NCI-H1930 (cell line): ENCODE data around the gene TRIM38.
"Not testable (repeated sequence)": the region's sequence is repeated elsewhere in the genome, so short reads cannot be mapped to it uniquely, and the experiment has no call there.

ENCODE experiments used
- DNase-seq, 2 experiments: peaks; one replicate each; lab custom pipeline; 2025; lab: John Stamatoyannopoulos, UW

Gene TRIM38

GRCh38 chr6:25942561-25943147 lies 19.9 kb upstream of the TRIM38 start:
- peak; percentile 24 to 28 for DNase-seq

- no peak for DNase-seq
Measured at GRCh38 chr6:25943887-25944286, 18.7 kb upstream of the TRIM38 start.

- DNase-seq = no peak
Measured at GRCh38 chr6:25944688-25945574, 17.7 kb upstream of the TRIM38 start.

GRCh38 chr6:25945738-25946137 lies 16.9 kb upstream of the TRIM38 start:
- not testable (repeated sequence) for DNase-seq

- no peak for DNase-seq
Measured at GRCh38 chr6:25946631-25947030, 16.0 kb upstream of the TRIM38 start.

GRCh38 chr6:25947492-25947891 lies 15.1 kb upstream of the TRIM38 start:
- not testable (repeated sequence) for DNase-seq

- no peak for DNase-seq
Measured at GRCh38 chr6:25949695-25950094, 12.9 kb upstream of the TRIM38 start.

GRCh38 chr6:25950297-25950696 lies 12.3 kb upstream of the TRIM38 start:
- no peak for DNase-seq

- DNase-seq = no peak
Measured at GRCh38 chr6:25951296-25952032, 11.1 kb upstream of the TRIM38 start.

- no peak for DNase-seq
Measured at GRCh38 chr6:25952535-25952934, 10.1 kb upstream of the TRIM38 start.

GRCh38 chr6:25953733-25954132 lies 8.9 kb upstream of the TRIM38 start:
- no peak for DNase-seq

GRCh38 chr6:25954756-25955155 lies 7.8 kb upstream of the TRIM38 start:
- DNase-seq = no peak

GRCh38 chr6:25956226-25956625 lies 6.4 kb upstream of the TRIM38 start:
- no peak for DNase-seq

GRCh38 chr6:25958700-25959162 lies 3.9 kb upstream of the TRIM38 start:
- no peak for DNase-seq

- no peak for DNase-seq
Measured at GRCh38 chr6:25959890-25960536, 2.6 kb upstream of the TRIM38 start.

- DNase-seq = no peak
Measured at GRCh38 chr6:25960734-25961133, 1.9 kb upstream of the TRIM38 start.

- DNase-seq = no peak
Measured at GRCh38 chr6:25961619-25962148, 918 bp upstream of the TRIM38 start.

GRCh38 chr6:25963426-25964123 lies 973 bp downstream of the TRIM38 start:
- DNase-seq = no peak

- DNase-seq = no peak
Measured at GRCh38 chr6:25965058-25965457, 2.5 kb downstream of the TRIM38 start.

GRCh38 chr6:25966711-25967110 lies 4.1 kb downstream of the TRIM38 start:
- no peak for DNase-seq

GRCh38 chr6:25968769-25969168 lies 6.2 kb downstream of the TRIM38 start:
- DNase-seq = no peak
